Neuronal stem cell (in vitro differentiated cells): ENCODE results near the gene FAM117B.

Source experiments
- DNase-seq: peaks from one replicate; pipeline ENCODE4 v3.0.0-alpha.2; 2013; ENCODE audit warnings: low spot score
- H2AFZ ChIP-seq: one replicate; pipeline ENCODE4 v1.6.1; 2013; ENCODE audit warnings: mild to moderate bottlenecking, low read length, inconsistent platforms
- H2AK5ac ChIP-seq: 2 replicates; pipeline ENCODE4 v1.6.1; 2013; ENCODE audit warnings: low read depth, mild to moderate bottlenecking, inconsistent platforms, low read length, moderate library complexity, mixed read lengths
- H2BK120ac ChIP-seq: 2 replicates; pipeline ENCODE4 v1.6.1; 2013; ENCODE audit warnings: low read depth, mild to moderate bottlenecking, inconsistent platforms, low read length, moderate library complexity, mixed read lengths
- H2BK12ac ChIP-seq: one replicate; pipeline ENCODE4 v1.6.1; 2013; ENCODE audit warnings: low read length, inconsistent platforms
- H2BK15ac ChIP-seq: 2 replicates; pipeline ENCODE4 v1.6.1; 2013; ENCODE audit warnings: mild to moderate bottlenecking, low read length, inconsistent platforms, mixed read lengths
- H2BK5ac ChIP-seq: one replicate; pipeline ENCODE4 v1.6.1; 2013; ENCODE audit warnings: inconsistent platforms, mild to moderate bottlenecking, low read length, moderate library complexity
- H3K14ac ChIP-seq: one replicate; pipeline ENCODE4 v1.6.1; 2013; ENCODE audit warnings: low read length, inconsistent platforms
- H3K18ac ChIP-seq: 2 replicates; pipeline ENCODE4 v1.6.1; 2013; ENCODE audit warnings: low read length, inconsistent platforms
- H3K23ac ChIP-seq: 2 replicates; pipeline ENCODE4 v1.6.1; 2013; ENCODE audit warnings: low read depth, mild to moderate bottlenecking, mixed read lengths, low read length, inconsistent platforms; ENCODE audit not compliant: poor library complexity
- H3K27ac ChIP-seq: replicated peaks from 3 replicates; pipeline ENCODE4 v1.5.1; 2013; ENCODE audit warnings: low read length, inconsistent platforms
- H3K27me3 ChIP-seq, 3 experiments: 2 replicates each; pipeline ENCODE4 v1.6.1; 2013; ENCODE audit warnings: low read length in 3 of 3, mild to moderate bottlenecking in 2 of 3, inconsistent platforms in 1 of 3, low read depth in 1 of 3, mixed read lengths in 1 of 3, moderate library complexity in 1 of 3; ENCODE audit not compliant: control insufficient read depth in 3 of 3, insufficient read depth in 3 of 3
- H3K36me3 ChIP-seq, 2 donors: replicated peaks in 1 of 2; 2 replicates each; pipeline ENCODE4 v1.6.1; 2013; ENCODE audit warnings: low read length in 2 of 2; ENCODE audit not compliant: control insufficient read depth in 2 of 2, insufficient read depth in 2 of 2
- H3K4ac ChIP-seq: 2 replicates; pipeline ENCODE4 v1.6.1; 2013; ENCODE audit warnings: inconsistent platforms, mild to moderate bottlenecking, low read length, moderate library complexity
- H3K4me1 ChIP-seq, 2 donors: 1 replicate in 1 of 2; 2 replicates in 1 of 2; pipeline ENCODE4 v1.6.1; 2013; ENCODE audit warnings: low read length in 2 of 2, low read depth in 1 of 2; ENCODE audit not compliant: control insufficient read depth in 2 of 2, insufficient read depth in 1 of 2
- H3K4me2 ChIP-seq: one replicate; pipeline ENCODE4 v1.6.1; 2013; ENCODE audit warnings: mild to moderate bottlenecking, low read length, inconsistent platforms; ENCODE audit not compliant: insufficient read depth, poor library complexity, severe bottlenecking
- H3K4me3 ChIP-seq, 2 donors: 2 replicates each; pipeline ENCODE4 v1.5.1; 2013; ENCODE audit warnings: low read length in 2 of 2, mild to moderate bottlenecking in 2 of 2, inconsistent platforms in 1 of 2, moderate library complexity in 1 of 2
- H3K79me1 ChIP-seq: one replicate; pipeline ENCODE4 v1.6.1; 2013; ENCODE audit warnings: low read depth, mild to moderate bottlenecking, inconsistent platforms, low read length, moderate library complexity
- H3K9ac ChIP-seq: one replicate; pipeline ENCODE4 v1.6.1; 2013; ENCODE audit warnings: mild to moderate bottlenecking, low read depth, low read length, inconsistent platforms; ENCODE audit not compliant: poor library complexity
- H3K9me3 ChIP-seq, 2 donors: replicated peaks in 1 of 2; 2 replicates each; pipeline versions ENCODE3 to v1.6.1; 2013; ENCODE audit warnings: low read length in 2 of 2, mild to moderate bottlenecking in 2 of 2, inconsistent platforms in 1 of 2, low read depth in 1 of 2, mixed read lengths in 1 of 2, moderate library complexity in 1 of 2; ENCODE audit not compliant: control insufficient read depth in 2 of 2, insufficient read depth in 1 of 2
- H4K8ac ChIP-seq: one replicate; pipeline ENCODE4 v1.6.1; 2013; ENCODE audit warnings: low read depth, mild to moderate bottlenecking, inconsistent platforms, low read length, moderate library complexity
- H4K91ac ChIP-seq: one replicate; pipeline ENCODE4 v1.6.1; 2013; ENCODE audit warnings: low read length, low read depth, mild to moderate bottlenecking, inconsistent platforms; ENCODE audit not compliant: poor library complexity
- WGBS, 2 donors: extraction: QIAGEN DNeasy Blood & Tissue Kit; methylation state at CpG; one replicate each; pipeline ENCODE4 v1.1.7; 2013; ENCODE audit warnings: missing lambda C conversion rate in 2 of 2, mixed read lengths in 1 of 2; ENCODE audit not compliant: insufficient read length in 2 of 2, insufficient replicate concordance in 1 of 2; ENCODE audit errors: extremely low coverage in 2 of 2; 5-methylcytosine and 5-hydroxymethylcytosine counted together

FAM117B gene

GRCh38 chr2:202687276-202687675 is 52.5 kb downstream of the FAM117B start:
- H2AFZ ChIP-seq: no peak overlapping the region
- H2BK5ac ChIP-seq: no peak overlapping the region
- WGBS, 2 donors: no CpG with 5 or more reads among the region's 3 CpGs

GRCh38 chr2:202689459-202689858 is 54.7 kb downstream of the FAM117B start:
- Histone ChIP-seq H4K8ac (no peak overlapping the region), H3K23ac (no peak overlapping the region), H3K4ac (peak overlapping the region; percentile 53), H4K91ac (no peak overlapping the region), H3K14ac (no peak overlapping the region), H3K36me3 (no peaks in the 10 kb centered on the region), H2AFZ (no peak overlapping the region), H3K79me1 (peaks cover 5% of the 10 kb centered on the region), H3K27ac (no peak overlapping the region), H3K9me3 (no peaks in the 10 kb centered on the region), H2BK120ac (no peak overlapping the region), H3K4me3 (no peak overlapping the region), H3K18ac (no peak overlapping the region), H2BK5ac (no peak overlapping the region), H2AK5ac (no peak overlapping the region), H3K4me2 (no peak overlapping the region), H2BK15ac (no peak overlapping the region), H2BK12ac (no peak overlapping the region), H3K9ac (no peak overlapping the region), H3K27me3 (no peaks in the 10 kb centered on the region), H3K4me1 (no peaks in the 10 kb centered on the region)
- WGBS, 2 donors: no CpG with 5 or more reads among the region's 2 CpGs
- DNase-seq: no peak

More at GRCh38 chr2:202687276-202687675, 52.5 kb downstream of the FAM117B start:
- Histone ChIP-seq H3K18ac (no peak overlapping the region), H3K23ac (no peak overlapping the region), H3K27ac (no peak overlapping the region), H4K91ac (no peak overlapping the region), H3K4ac (no peak overlapping the region), H3K9ac (no peak overlapping the region), H3K9me3 (peaks cover 0 to 6% of the 10 kb centered on the region in 2 donors), H3K27me3 (no peaks in the 10 kb centered on the region), H3K14ac (no peak overlapping the region), H3K4me1 (no peaks in the 10 kb centered on the region), H2BK120ac (no peak overlapping the region), H2BK12ac (no peak overlapping the region), H2AK5ac (no peak overlapping the region), H3K4me3 (no peak overlapping the region), H3K79me1 (peaks cover 5% of the 10 kb centered on the region), H3K36me3 (no peaks in the 10 kb centered on the region), H3K4me2 (no peak overlapping the region), H4K8ac (no peak overlapping the region), H2BK15ac (no peak overlapping the region)
- DNase-seq: no peak

- H4K91ac ChIP-seq: no peak overlapping the region
- H3K4me1 ChIP-seq: no peaks in the 10 kb centered on the region
Measured at GRCh38 chr2:202689898-202690297, 55.1 kb downstream of the FAM117B start.

GRCh38 chr2:202690321-202690900 is 55.6 kb downstream of the FAM117B start:
- no CpG with 5 or more reads among the region's 3 CpGs for WGBS, 2 donors
- H2AFZ ChIP-seq: no peak overlapping the region
- no peak overlapping the region for H2BK5ac ChIP-seq

More at GRCh38 chr2:202689898-202690297, 55.1 kb downstream of the FAM117B start:
- Histone ChIP-seq H2BK12ac (no peak overlapping the region), H2AFZ (no peak overlapping the region), H2BK120ac (no peak overlapping the region), H4K8ac (no peak overlapping the region), H2AK5ac (no peak overlapping the region), H3K79me1 (peaks cover 5% of the 10 kb centered on the region), H3K4ac (no peak overlapping the region), H3K9ac (no peak overlapping the region), H3K14ac (no peak overlapping the region), H3K23ac (no peak overlapping the region), H3K9me3 (no peaks in the 10 kb centered on the region), H3K4me3 (no peak overlapping the region), H3K27me3 (no peaks in the 10 kb centered on the region), H3K4me2 (no peak overlapping the region), H3K36me3 (no peaks in the 10 kb centered on the region), H2BK15ac (no peak overlapping the region), H3K27ac (no peak overlapping the region), H3K18ac (no peak overlapping the region), H2BK5ac (no peak overlapping the region)
- DNase-seq: no peak
- no CpG with 5 or more reads among the region's 2 CpGs for WGBS, 2 donors

More at GRCh38 chr2:202690321-202690900, 55.6 kb downstream of the FAM117B start:
- H3K27ac ChIP-seq: no peak overlapping the region
- DNase-seq: no peak
- H2BK15ac ChIP-seq: no peak overlapping the region
- no peak overlapping the region for H3K4me3 ChIP-seq
- H2BK120ac ChIP-seq: no peak overlapping the region
- H4K91ac ChIP-seq: no peak overlapping the region
- H3K9ac ChIP-seq: no peak overlapping the region
- H4K8ac ChIP-seq: no peak overlapping the region
- H3K4me2 ChIP-seq: no peak overlapping the region
- no peaks in the 10 kb centered on the region for H3K27me3 ChIP-seq
- no peak overlapping the region for H3K14ac ChIP-seq
- H3K36me3 ChIP-seq: peaks cover 0 to 1% of the 10 kb centered on the region in 2 donors
- no peaks in the 10 kb centered on the region for H3K4me1 ChIP-seq
- no peak overlapping the region for H2BK12ac ChIP-seq
- no peak overlapping the region for H3K23ac ChIP-seq
- H3K18ac ChIP-seq: no peak overlapping the region
- no peak overlapping the region for H2AK5ac ChIP-seq
- H3K4ac ChIP-seq: no peak overlapping the region
- H3K9me3 ChIP-seq: no peaks in the 10 kb centered on the region
- H3K79me1 ChIP-seq: peaks cover 5% of the 10 kb centered on the region
